Measurements from ENCODE around the gene API5.

The API5 gene

DNA sequence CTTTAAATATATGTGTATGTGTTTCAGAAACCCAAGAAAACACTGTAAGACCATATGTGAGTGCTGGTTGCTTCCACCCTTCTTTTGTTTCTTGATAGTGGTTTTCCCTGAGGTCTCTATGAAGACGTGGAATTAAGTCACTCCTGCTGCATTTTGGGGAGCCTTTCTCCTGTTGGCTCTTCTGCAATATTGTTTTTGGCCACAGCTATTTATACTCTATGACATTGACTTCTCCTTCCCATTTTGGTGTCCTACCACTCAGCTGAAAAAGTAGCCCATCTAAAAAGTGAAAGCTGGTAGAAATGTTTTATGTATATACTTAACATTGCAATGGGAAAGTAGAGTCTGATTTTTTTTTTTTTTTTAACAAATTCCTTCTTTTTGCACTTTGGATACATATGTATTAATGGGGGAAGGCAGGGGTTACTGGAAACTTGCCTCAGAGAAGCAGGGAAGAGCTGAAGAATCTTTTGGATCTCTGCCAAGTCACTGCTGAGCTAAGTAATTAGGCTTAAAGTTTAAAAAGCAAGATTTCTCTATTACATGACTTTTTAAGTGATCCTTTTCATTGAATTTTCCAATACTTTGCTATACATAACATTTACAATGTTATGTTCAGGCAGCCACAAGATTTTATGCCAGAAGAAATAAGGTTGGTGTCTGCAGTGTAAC, 48.7 kb downstream of the API5 start:
- DNase-seq: no peak

DNA sequence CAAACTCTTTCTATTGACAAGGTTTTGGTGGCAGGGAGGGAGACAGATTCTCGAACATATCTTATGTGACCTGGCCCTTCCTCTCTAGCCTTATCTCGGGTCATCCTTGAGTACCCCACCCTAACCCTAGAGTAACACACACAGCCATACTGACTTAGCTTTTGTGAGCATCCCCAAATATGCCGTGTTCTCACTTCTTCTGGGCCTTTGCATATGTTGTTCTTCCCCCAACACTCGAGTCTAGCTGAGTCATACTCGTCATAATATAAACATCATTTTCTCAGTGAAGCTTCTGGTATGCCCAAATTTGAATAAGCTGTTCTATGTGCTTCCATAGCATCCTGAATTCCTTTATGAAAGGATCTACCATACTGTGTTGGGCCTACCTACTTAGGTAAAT, 54.9 kb downstream of the API5 start:
- DNase-seq: no peak

DNA sequence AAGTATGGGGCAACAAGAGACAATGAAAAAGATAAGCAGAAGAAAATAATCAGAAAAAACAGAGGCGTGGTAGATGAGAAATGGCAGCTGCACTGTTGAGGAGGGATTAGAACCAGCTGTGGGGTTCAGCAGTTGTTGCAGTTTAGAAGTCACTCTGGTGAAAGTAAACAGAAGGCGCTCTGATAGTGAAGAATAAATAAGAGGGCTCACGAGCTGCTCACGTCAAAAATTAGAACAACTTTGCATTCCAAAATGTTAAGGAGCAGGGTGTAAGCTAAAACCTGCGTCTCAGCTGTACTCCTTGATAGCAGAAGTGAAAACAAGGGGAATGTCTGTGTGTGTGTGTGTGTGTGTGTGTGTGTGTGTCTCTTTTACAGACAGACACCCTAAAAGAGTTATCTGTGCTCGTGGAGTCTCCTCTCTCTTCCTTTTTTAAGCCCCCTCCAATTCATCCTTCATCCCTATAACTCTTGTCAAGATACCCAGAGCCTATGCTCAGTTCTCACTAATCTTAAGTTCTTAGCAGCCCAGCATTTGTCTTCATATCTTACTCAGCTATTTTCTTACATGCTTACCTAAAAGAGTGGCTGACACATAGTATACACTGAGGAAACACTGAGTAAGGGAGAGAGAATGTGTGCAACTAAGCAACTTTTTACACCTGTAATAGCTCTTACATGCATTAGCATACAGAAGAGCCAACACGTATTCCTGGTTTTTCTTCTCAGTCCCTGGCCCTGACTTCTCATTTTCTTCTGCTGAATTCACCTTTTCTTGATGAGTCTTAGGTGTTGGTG, 55.8 kb downstream of the API5 start:
- DNase-seq: no peak

DNA sequence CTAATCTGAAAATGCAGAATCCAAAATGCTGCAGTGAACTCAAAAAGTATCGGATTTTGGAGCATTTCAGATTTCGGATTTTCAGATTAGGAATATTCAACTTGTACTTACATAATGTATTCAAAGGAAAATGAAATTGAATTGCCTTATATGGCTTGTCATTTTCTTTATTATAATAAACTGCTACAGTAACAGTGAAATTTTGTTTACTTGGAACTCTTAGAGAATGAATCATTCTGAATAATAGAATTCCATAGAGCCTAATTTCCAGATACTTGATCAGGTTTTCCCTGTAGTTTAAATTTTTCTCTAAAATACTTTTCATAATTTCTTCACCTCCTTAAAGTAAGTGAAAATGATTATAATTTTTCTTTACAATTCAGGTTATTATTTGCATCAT, 64.3 kb downstream of the API5 start:
- no peak for DNase-seq

DNA sequence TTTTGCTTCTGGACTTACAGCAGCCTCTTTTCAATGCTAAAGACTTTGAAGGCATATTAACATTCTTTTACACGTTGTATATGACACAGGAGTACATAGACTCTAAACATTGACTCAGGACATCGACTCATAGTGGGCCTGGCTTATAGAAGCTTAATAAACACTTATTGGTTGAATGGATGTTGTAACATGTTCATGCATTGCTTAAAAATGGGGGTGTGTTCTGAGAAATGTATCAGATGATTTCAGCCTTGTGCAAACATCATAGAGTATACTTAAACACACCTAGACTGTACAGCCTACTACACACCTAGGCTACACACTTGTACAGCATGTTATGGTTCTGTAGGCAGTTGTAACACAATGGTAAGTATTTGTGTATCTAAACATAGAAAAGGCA, 64.8 kb downstream of the API5 start:
- DNase-seq: no peak

DNA sequence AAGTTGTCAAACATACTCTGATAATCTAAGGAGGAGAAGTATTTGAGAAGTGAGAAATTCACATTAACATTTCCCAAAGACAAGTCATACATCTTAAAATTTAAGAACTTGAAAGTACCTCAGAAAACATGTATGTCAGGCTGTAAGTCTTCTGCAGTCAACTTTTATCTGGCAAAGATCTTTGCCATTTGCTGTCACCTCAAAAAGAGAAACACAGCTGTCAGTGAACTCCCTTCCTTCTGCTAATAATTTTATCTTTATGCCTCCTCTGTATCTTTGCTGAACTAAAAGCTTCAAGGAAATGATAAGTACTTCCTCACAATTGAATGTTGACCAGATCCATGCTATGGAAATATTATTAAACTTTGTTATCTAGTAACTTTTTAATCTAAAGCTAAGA, 65.6 kb downstream of the API5 start:
- DNase-seq: no peak

DNA sequence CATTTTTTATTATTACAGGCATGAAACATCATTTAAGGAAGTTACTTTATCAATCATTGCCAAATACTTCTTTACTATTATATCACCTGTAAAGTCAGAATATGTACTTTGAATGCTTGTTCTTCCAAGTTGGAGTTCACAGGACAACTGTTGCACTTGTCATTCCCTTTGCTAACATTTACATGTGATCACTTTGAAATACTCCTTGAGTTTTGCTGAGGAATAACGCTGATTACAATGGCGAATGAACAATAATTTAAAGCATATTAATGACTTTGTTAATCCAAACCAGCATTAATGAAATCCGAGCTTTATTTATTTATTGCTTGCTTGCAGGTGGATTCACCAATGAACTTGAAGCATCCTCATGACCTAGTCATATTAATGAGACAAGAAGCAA, 67.1 kb downstream of the API5 start:
- DNase-seq: no peak

DNA sequence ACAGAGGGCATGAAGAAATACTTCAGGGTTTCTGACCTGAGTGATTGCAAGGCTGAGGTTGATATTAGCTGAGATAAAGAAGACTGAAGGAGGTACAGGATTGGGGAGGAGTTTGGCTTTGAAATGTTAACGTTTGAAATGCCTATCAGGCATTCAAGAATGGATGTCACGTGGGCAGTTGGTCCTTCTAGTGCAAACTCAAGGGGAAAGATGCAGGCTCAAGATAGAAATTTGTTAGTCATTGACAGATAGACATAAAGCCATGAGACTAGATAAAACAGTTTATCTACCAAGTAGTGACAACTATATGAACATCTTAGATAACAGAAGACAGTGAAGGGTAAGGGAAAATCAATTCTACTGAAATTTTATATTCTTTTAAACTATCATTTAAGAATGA, 70.0 kb downstream of the API5 start:
- no peak for DNase-seq

DNA sequence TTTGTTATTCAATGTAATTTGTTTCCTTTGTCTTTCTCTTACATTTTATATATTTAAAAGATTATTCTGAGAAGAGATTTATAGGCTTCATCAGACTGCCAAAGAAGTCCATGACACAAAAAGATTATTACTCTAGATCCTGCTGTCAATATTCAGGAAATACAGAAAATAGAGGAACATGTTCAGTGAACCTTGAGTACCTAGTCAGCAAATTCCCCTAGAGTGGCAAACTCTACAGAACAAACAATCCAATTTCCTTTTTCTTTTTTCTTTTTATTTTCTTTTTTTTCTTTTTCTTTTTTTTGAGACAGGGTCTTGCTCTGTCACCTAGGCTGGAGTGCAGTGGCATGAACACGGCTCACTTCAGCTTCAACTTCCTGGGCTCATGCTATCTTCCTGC, 70.8 kb downstream of the API5 start:
- DNase-seq: no peak

DNA sequence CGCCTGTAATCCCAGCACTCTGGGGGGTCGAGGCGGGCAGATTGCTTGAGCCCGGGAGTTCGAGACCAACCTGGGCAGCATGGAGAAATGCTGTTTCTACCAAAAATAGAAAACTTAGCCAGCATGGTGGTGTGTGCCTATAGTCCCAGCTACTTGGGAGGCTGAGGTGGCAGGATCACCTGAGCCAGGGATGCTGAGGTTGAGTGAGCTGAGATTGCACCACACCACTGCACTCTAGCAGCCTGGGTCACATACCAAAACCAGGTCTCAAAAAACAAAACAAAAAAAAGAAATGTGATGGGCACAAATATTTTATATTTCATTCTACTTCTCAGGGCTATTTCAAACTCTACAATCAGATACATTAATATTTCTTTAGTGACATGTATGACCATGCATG, 72.6 kb downstream of the API5 start:
- DNase-seq: no peak

DNA sequence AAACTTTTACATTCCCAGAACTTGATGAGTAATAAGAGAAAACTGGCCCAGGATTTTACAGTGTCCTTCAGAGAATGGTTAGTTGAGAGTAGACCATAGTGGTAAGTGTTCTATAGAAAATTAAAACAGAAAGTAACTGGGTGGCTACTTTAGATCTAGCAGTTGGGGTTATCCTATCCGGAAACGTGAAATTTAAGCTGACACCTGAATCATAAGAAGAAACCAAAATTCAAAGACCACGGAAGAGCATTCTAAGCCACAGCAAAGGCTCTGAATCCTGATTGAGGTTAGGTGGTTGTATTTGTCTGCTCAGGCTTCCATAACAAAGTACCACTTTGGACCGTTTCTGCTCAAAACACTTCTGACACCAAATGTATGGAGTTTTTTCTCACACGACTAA, 80.9 kb downstream of the API5 start:
- DNase-seq: peak; percentile 18

DNA sequence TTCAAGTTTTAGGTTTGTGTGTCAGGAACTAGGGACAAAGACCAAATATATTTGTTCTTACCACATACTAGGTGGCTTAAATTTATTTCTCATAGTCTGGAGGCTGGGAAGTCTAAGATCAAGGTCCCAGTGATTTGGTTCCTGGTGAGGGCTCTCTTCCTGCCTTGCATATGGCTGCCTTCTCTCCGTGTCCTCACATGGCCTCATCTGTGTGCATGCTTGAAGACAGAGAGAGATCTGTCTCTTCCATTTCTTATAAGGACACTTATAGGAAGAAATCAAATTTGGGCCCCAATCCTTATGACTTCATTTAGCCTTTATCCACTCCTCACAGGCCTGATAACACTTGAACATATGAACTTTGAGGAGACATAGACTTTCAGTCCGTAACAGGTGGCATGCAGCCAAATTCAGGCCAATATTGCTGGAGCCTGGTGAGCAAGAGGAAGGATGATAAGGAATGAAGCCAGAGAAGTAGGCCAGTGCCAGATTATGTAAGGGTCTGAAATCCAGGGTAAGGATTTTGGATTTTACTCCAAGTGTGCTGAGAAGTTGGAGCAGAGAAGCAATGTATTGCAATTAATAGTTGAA, 82.1 kb downstream of the API5 start:
- DNase-seq: no peak
